ENCODE data around the gene TBC1D10A. TPM values are rescaled to one million over a fixed set of nuclear protein-coding genes. Genes with fewer than 3 reads are reported as not detected.
A peak's percentile ranks its signal among the peaks of the same experiment; 100 is the strongest.

TBC1D10A gene
- polyA plus RNA-seq, 1 of the 3 experiments (the other 2 are of a cell fraction), result 15.3 TPM

DNA sequence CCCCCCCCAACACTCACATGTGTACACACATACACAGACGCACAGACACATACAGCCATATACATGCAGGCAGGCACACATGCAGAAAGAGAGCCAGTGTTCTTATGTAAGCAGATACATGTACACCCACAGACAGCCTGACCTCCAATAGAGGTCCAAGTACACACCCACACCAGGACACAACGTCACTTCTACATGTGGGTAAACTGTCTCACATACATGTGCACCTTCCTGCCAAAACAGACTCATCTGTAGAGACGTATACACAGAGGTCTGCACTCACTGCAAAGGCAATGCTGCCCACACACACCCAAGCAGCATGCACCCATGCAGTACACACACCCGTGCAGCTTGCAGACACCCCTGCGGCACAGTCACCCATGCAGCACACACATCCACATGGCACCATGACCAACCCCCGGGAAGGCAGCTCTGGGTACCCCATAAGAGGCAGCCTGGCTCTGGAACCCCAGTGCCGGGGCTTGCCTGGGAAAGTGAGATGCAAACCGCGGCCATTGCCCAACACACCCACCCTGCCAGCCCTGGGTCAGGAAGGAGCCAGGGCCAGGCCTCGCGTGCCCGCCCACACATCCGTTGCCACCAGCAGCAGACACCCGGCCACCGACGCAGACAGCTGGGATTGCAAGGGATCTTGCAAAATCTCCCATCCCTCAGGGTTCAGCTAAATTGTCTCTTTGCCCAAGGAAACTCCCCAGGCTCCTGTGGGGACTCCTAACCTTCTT lies 47.5 kb downstream of the TBC1D10A start:
- TF ChIP-seq, protein P1, sequence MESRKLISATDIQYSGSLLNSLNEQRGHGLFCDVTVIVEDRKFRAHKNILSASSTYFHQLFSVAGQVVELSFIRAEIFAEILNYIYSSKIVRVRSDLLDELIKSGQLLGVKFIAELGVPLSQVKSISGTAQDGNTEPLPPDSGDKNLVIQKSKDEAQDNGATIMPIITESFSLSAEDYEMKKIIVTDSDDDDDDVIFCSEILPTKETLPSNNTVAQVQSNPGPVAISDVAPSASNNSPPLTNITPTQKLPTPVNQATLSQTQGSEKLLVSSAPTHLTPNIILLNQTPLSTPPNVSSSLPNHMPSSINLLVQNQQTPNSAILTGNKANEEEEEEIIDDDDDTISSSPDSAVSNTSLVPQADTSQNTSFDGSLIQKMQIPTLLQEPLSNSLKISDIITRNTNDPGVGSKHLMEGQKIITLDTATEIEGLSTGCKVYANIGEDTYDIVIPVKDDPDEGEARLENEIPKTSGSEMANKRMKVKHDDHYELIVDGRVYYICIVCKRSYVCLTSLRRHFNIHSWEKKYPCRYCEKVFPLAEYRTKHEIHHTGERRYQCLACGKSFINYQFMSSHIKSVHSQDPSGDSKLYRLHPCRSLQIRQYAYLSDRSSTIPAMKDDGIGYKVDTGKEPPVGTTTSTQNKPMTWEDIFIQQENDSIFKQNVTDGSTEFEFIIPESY (IDR thresholded peaks at IDR 0.05; ENCODE audit: borderline replicate concordance, low read depth), result no peak
- TF ChIP-seq FOSL2 (IDR thresholded peaks at IDR 0.05; ENCODE audit: borderline replicate concordance, low read depth) (no peak), FOXJ3 (CRISPR knock-in tag; IDR thresholded peaks at IDR 0.05) (no peak), JUND (IDR thresholded peaks at IDR 0.05) (no peak), RFX5 (IDR thresholded peaks at IDR 0.05; ENCODE audit: low read length) (no peak), SMC3 (IDR thresholded peaks at IDR 0.05; ENCODE audit: low read depth, low read length) (no peak)
- TF ChIP-seq, protein P2, sequence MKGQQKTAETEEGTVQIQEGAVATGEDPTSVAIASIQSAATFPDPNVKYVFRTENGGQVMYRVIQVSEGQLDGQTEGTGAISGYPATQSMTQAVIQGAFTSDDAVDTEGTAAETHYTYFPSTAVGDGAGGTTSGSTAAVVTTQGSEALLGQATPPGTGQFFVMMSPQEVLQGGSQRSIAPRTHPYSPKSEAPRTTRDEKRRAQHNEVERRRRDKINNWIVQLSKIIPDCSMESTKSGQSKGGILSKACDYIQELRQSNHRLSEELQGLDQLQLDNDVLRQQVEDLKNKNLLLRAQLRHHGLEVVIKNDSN (IDR thresholded peaks at IDR 0.05; ENCODE audit: borderline replicate concordance, low read depth), result no peak
- ChIA-PET CTCF (interaction anchor here (0.9 to 3.1 kb wide), 5 partner anchors 8 to 171 kb away, joined by 3 to 23 read pairs (median 6); partner anchors contain the start of gene RNF215), POLR2A (interaction anchor here (0.6 kb wide), 1 partner anchor 93 kb away, joined by 3 read pairs; no protein-coding TSS in a partner anchor)
- Histone ChIP-seq H2AFZ (ENCODE audit: low read depth) (no peak overlapping the region), H3K9ac (no peak overlapping the region), H3K4me1 (ENCODE audit: control insufficient read depth in 1 of 2, insufficient read depth in 2 of 2, low read depth in 1 of 2, low read length in 1 of 2) (peaks cover 0 to 14% of the 10 kb centered on the region in 2 experiments; a peak in 2 of 4 replicates), H3K79me2 (ENCODE audit: insufficient read depth) (no peaks in the 10 kb centered on the region), H3K36me3 (replicated peaks in 1 of 2; ENCODE audit: control insufficient read depth in 1 of 2, insufficient read depth in 2 of 2, low read length in 1 of 2) (no peaks in the 10 kb centered on the region), H3F3A (replicated peaks; ENCODE audit: insufficient read depth) (peaks cover 26% of the 10 kb centered on the region), H3K4me3 (ENCODE audit: low read depth in 2 of 2, low read length in 1 of 2) (no peak overlapping the region), H3K9me3 (no peaks in the 10 kb centered on the region), H3K27ac (ENCODE audit: low read depth in 2 of 2, low read length in 1 of 2) (no peak overlapping the region), H4K20me1 (ENCODE audit: insufficient read depth) (no peaks in the 10 kb centered on the region), H3K9me2 (no peaks in the 10 kb centered on the region), H3K4me2 (no peak overlapping the region), H3K27me3 (ENCODE audit: insufficient read depth) (no peaks in the 10 kb centered on the region)
- no peak for DNase-seq
- WGBS (ENCODE audit: low lambda C conversion rate), result 61% methylated on average over 8 of the region's 16 CpGs

DNA sequence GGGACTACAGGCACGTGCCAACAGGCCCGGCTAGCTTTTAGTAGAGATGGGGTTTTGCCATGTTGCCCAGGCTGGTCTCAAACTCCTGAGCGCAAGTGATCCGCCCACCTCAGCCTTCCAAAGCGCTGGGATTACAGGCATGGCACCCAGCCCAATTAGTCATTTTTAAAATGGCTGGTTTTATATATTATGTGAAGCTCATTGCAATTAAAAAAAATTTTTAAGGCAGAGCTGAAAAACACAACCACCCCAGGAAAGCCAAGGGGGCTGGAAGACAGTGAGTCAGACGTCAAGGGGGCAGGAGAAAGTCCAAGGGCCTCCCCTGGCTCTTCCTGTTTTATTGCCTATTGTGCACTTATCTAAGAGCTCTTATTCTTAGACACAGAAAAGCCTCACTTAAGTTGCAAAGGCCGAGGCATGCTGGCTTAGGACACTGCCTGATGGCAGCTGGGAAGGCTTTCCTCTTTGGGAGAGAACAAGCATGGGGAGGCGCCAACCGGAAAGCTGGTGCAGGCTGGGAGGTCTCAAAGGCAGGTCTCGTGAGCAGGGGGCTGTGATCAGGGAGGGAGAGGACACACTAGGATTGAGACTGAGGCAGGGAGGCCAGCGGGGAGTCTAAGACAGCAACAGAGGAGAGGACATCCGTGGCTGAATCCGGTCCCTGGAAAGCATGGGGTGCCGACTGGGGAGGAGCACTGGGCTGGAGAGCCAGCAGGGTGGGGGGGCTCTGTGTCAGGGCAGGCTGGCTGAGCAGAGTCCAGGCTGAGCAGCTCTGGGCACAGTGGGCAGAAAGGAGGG lies 49.0 kb downstream of the TBC1D10A start:
- Histone ChIP-seq H3K36me3 (replicated peaks in 1 of 2; ENCODE audit: control insufficient read depth in 1 of 2, insufficient read depth in 2 of 2, low read length in 1 of 2) (no peaks in the 10 kb centered on the region), H3F3A (replicated peaks; ENCODE audit: insufficient read depth) (peaks cover 26% of the 10 kb centered on the region), H3K9ac (peak overlapping the region; percentile 31; the same call in 1 of the 2 replicates), H3K9me2 (no peaks in the 10 kb centered on the region), H3K9me3 (no peaks in the 10 kb centered on the region), H4K20me1 (ENCODE audit: insufficient read depth) (no peaks in the 10 kb centered on the region), H3K27ac (ENCODE audit: low read depth in 2 of 2, low read length in 1 of 2) (peak overlapping the region in 1 of 2 experiments; percentile 70; a peak in 2 of 4 replicates), H3K27me3 (ENCODE audit: insufficient read depth) (no peaks in the 10 kb centered on the region), H2AFZ (ENCODE audit: low read depth) (peak overlapping the region; percentile 78; the same call in 1 of the 2 replicates), H3K4me2 (peak overlapping the region; percentile 58), H3K4me1 (ENCODE audit: control insufficient read depth in 1 of 2, insufficient read depth in 2 of 2, low read depth in 1 of 2, low read length in 1 of 2) (peaks cover 0 to 14% of the 10 kb centered on the region in 2 experiments; a peak in 2 of 4 replicates), H3K79me2 (ENCODE audit: insufficient read depth) (no peaks in the 10 kb centered on the region), H3K4me3 (ENCODE audit: low read depth in 2 of 2, low read length in 1 of 2) (no peak overlapping the region)
- no peak for DNase-seq
- ChIA-PET CTCF (interaction anchor here (0.6 to 3.1 kb wide), 5 partner anchors 9 to 238 kb away, joined by 3 to 23 read pairs (median 3); no protein-coding TSS in a partner anchor), POLR2A (no interaction called here)
- TF ChIP-seq FOSL2 (IDR thresholded peaks at IDR 0.05; ENCODE audit: borderline replicate concordance, low read depth) (0 out of 2 replicates have a peak, but pooled peaks have one; percentile 9), NFIC (IDR thresholded peaks at IDR 0.05; ENCODE audit: borderline replicate concordance) (no peak)
- WGBS (ENCODE audit: low lambda C conversion rate), result 67% methylated on average over 14 of the region's 14 CpGs
